K562 (cell line): ENCODE results near the gene DLGAP1. TPM values are rescaled to one million over a fixed set of nuclear protein-coding genes. Genes with fewer than 3 reads are reported as not detected.

Experiments
- FOXJ2 ChIP-seq: fragments of 200-800 bp; sonication (Bioruptor generic); IDR thresholded peaks from 2 replicates; pipeline ENCODE4 v1.6.1; 2016; ENCODE audit warnings: missing genetic modification characterization, missing compliant biosample characterization
- JUN ChIP-seq, 2 experiments: sonication (generic) in 1 of 2; formaldehyde crosslinking in 1 of 2; IDR thresholded peaks; 2 replicates each; pipeline versions ENCODE4 v1.6.1 to v1.8.0; 2012 to 2022; ENCODE audit warnings: borderline replicate concordance in 2 of 2, mild to moderate bottlenecking in 2 of 2, improper control_type of control experiment in 1 of 2, low read depth in 1 of 2, low read length in 1 of 2, missing genetic modification reagents in 1 of 2
- LCOR ChIP-seq: sonication (generic); formaldehyde crosslinking; IDR thresholded peaks from 2 replicates; pipeline ENCODE4 v1.8.0; 2022; ENCODE audit warnings: mild to moderate bottlenecking, missing genetic modification reagents
- MNT ChIP-seq, 2 experiments: fragments of 450-650 bp; conservative IDR thresholded peaks; 2 replicates each; pipeline ENCODE4 v1.6.1; 2017; ENCODE audit warnings: mild to moderate bottlenecking in 2 of 2, moderate library complexity in 2 of 2
- MYC ChIP-seq, 2 experiments: fragments of 250-450 bp in 1 of 2; sonication (Bioruptor Pico) in 1 of 2; IDR thresholded peaks; 2 replicates each; pipeline versions ENCODE4 v1.5.1 to v1.6.1; 2012 to 2021; ENCODE audit warnings: low read depth in 2 of 2, borderline replicate concordance in 1 of 2, improper control_type of control experiment in 1 of 2, low read length in 1 of 2, mild to moderate bottlenecking in 1 of 2, moderate library complexity in 1 of 2
- NFYB ChIP-seq: IDR thresholded peaks from 2 replicates; pipeline ENCODE4 v1.6.1; 2011; ENCODE audit warnings: mild to moderate bottlenecking, moderate library complexity; ENCODE audit not compliant: insufficient read length; ENCODE audit errors: extremely low read depth
- PATZ1 ChIP-seq: fragments of 250-450 bp; sonication (Bioruptor Pico); IDR thresholded peaks from 2 replicates; pipeline ENCODE4 v1.5.0; 2020; ENCODE audit warnings: mild to moderate bottlenecking, borderline replicate concordance
- POLR2AphosphoS5 ChIP-seq: IDR thresholded peaks from 2 replicates; pipeline ENCODE4 v1.6.1; 2011; ENCODE audit warnings: mild to moderate bottlenecking, low read depth, low read length, moderate library complexity; ENCODE audit not compliant: control insufficient read depth, insufficient read depth
- SIN3A ChIP-seq, 2 experiments: fragments of 150-350 bp in 1 of 2; IDR thresholded peaks; 2 replicates each; pipeline ENCODE4 v1.6.1; 2011 to 2016; ENCODE audit warnings: borderline replicate concordance in 2 of 2, low read depth in 2 of 2, low read length in 2 of 2, mild to moderate bottlenecking in 2 of 2, moderate library complexity in 2 of 2; ENCODE audit not compliant: control insufficient read depth in 1 of 2
- SMARCE1 ChIP-seq: fragments of 450-650 bp; IDR thresholded peaks from 2 replicates; pipeline ENCODE4 v1.7.1; 2016; ENCODE audit warnings: mild to moderate bottlenecking
- TAF9B ChIP-seq: fragments of 450-650 bp; IDR thresholded peaks from 2 replicates; pipeline ENCODE4 v1.6.1; 2018; ENCODE audit warnings: mild to moderate bottlenecking; ENCODE audit not compliant: partially characterized antibody
- TFAM ChIP-seq: fragments of 250-450 bp; sonication (Bioruptor Pico); conservative IDR thresholded peaks from 2 replicates; pipeline ENCODE4 v1.5.0; 2021; ENCODE audit warnings: mild to moderate bottlenecking, moderate library complexity
- ZBTB17 ChIP-seq: fragments of 450-650 bp; formaldehyde crosslinking; IDR thresholded peaks from 2 replicates; pipeline ENCODE4 v1.4.0; 2020; ENCODE audit warnings: mild to moderate bottlenecking
- ZNF212 ChIP-seq: fragments of 450-650 bp; formaldehyde crosslinking; IDR thresholded peaks from 2 replicates; pipeline ENCODE4 v1.4.0; 2020; ENCODE audit warnings: mild to moderate bottlenecking
- ZNF217 ChIP-seq: sonication (generic); formaldehyde crosslinking; IDR thresholded peaks from 2 replicates; pipeline ENCODE4 v1.8.0; 2022; ENCODE audit warnings: mild to moderate bottlenecking, missing genetic modification reagents
- polyA plus RNA-seq, 8 experiments: library from polyadenylated mRNA; depleted of rRNA in 4 of 8; stranded (reverse) in 5 of 8; unstranded in 3 of 8; fragments of >200 nt; fragmentation: Nextera tagmentation in 2 of 8; fragmentation: Illumina TruSeq in 1 of 8; extraction: Ambion mirVana in 2 of 8; extraction: Trizol in 1 of 8; gene quantifications; 2 replicates each; pipeline versions ENCODE4 v1.2.1 to v1.2.3, GENCODE V29; 2011 to 2014; ENCODE audit warnings: inconsistent platforms in 1 of 8, missing spikeins in 1 of 8
- total RNA-seq, 7 experiments: library from RNA; depleted of rRNA in 6 of 7; stranded (reverse); fragments of >200 nt in 6 of 7; fragmentation: Illumina TruSeq in 2 of 7; extraction: Trizol in 2 of 7; gene quantifications; 2 replicates each; pipeline versions ENCODE4 v1.2.1 to v1.2.3, GENCODE V29; 2011 to 2021; ENCODE audit warnings: low replicate concordance in 1 of 7
- TF ChIP-seq, protein P1 (sequence below): fragments of 250-450 bp; sonication (Bioruptor Pico); IDR thresholded peaks from 2 replicates; pipeline ENCODE4 v1.8.0; 2021; ENCODE audit warnings: moderate library complexity, mild to moderate bottlenecking, inconsistent platforms
- TF ChIP-seq, protein P2 (sequence below): sonication (generic); formaldehyde crosslinking; IDR thresholded peaks from 2 replicates; pipeline ENCODE4 v1.8.1; 2023; ENCODE audit warnings: mild to moderate bottlenecking, missing genetic modification reagents

Gene DLGAP1
- total and polyA plus RNA-seq, 9 of the 15 experiments (the other 6 are each of a cell fraction or from before 2014, with no cell fraction given) = 0.04 to 0.22 (median 0.08) TPM

DNA sequence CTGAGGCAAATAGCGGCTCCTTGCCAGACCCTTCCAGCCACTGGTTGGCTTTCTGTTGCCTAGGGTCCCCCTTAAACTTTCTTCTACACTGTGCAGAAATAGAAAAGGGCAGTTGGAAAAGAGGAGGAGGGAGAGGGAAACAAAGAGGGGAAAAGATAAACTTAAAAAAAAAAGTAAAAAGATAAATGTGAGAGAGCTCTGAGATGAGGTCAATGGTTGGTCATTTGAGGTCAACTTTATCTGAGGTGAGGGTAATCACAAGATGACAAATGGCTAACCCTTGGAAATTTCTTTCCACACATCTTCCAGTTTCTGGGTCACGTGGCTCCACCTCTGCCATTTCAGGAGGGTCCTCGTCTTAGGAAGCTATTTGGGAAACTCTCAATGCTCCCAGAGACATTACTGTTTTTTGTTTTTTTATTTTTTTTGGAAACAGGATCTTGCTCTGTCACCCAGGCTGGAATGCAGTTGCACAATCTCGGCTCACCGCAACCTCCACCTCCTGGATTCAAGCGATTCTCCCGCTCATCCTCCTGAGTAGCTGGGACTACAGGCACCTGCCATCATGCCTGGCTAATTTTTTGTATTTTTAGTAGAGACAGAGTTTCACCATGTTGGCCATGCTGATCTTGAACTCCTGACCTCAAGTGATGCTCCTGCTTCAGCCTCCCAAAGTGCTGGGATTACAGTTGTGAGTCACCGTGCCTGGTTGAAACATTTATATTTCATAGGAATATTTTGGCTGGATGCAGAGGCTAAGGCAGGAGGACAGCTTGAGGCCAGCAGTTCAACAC is 805.3 kb downstream of the DLGAP1 start (continued):
- TF ChIP-seq SMARCE1 (no peak), SIN3A (IDR thresholded peaks at IDR 0.05; ENCODE audit: borderline replicate concordance in 2 of 2, control insufficient read depth in 1 of 2, low read depth in 2 of 2, low read length in 2 of 2) (no peak), ZNF217 (CRISPR knock-in tag) (no peak), POLR2AphosphoS5 (no peak), MYC (IDR thresholded peaks at IDR 0.05; ENCODE audit: low read depth, low read length) (peak; percentile 61), MYC (CRISPR knock-in tag; IDR thresholded peaks at IDR 0.05; ENCODE audit: borderline replicate concordance, low read depth) (no peak), TAF9B (no peak), ZBTB17 (CRISPR knock-in tag) (0 out of 2 replicates have a peak, but pooled peaks have one; percentile 19), TFAM (CRISPR knock-in tag) (no peak), FOXJ2 (tag) (peak; percentile 79), ZNF212 (CRISPR knock-in tag) (no peak), LCOR (CRISPR knock-in tag) (peak; percentile 83; the same call in 1 of the 2 replicates), JUN (IDR thresholded peaks at IDR 0.05; ENCODE audit: borderline replicate concordance, low read depth, low read length) (no peak; the same call in 1 of the 2 replicates), JUN (CRISPR knock-in tag; IDR thresholded peaks at IDR 0.05; ENCODE audit: borderline replicate concordance) (no peak), MNT (conservative IDR thresholded peaks at IDR 0.05) (no peak), PATZ1 (CRISPR knock-in tag) (no peak), NFYB (no peak)
- TF ChIP-seq, protein P1, sequence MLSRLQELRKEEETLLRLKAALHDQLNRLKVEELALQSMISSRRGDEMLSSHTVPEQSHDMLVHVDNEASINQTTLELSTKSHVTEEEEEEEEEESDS (CRISPR knock-in tag) = no peak
- TF ChIP-seq, protein P2, sequence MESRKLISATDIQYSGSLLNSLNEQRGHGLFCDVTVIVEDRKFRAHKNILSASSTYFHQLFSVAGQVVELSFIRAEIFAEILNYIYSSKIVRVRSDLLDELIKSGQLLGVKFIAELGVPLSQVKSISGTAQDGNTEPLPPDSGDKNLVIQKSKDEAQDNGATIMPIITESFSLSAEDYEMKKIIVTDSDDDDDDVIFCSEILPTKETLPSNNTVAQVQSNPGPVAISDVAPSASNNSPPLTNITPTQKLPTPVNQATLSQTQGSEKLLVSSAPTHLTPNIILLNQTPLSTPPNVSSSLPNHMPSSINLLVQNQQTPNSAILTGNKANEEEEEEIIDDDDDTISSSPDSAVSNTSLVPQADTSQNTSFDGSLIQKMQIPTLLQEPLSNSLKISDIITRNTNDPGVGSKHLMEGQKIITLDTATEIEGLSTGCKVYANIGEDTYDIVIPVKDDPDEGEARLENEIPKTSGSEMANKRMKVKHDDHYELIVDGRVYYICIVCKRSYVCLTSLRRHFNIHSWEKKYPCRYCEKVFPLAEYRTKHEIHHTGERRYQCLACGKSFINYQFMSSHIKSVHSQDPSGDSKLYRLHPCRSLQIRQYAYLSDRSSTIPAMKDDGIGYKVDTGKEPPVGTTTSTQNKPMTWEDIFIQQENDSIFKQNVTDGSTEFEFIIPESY = 0 out of 2 replicates have a peak, but pooled peaks have one; percentile 17
